GM23248 (cell line): ENCODE results near the gene EMC1.

Experiments
- EZH2 ChIP-seq: fragments of 200-600 bp; sonication (generic); IDR thresholded peaks from 2 replicates; pipeline ENCODE4 v1.6.1; 2018; ENCODE audit warnings: antibody characterized with exemption, mild to moderate bottlenecking; ENCODE audit not compliant: insufficient read depth, poor library complexity, severe bottlenecking
- EZH2phosphoT487 ChIP-seq: fragments of 200-600 bp; sonication (generic); IDR thresholded peaks from 2 replicates; pipeline ENCODE4 v1.6.1; 2018; ENCODE audit warnings: antibody characterized with exemption, moderate library complexity, mild to moderate bottlenecking, low read depth; ENCODE audit not compliant: insufficient read depth

DNA sequence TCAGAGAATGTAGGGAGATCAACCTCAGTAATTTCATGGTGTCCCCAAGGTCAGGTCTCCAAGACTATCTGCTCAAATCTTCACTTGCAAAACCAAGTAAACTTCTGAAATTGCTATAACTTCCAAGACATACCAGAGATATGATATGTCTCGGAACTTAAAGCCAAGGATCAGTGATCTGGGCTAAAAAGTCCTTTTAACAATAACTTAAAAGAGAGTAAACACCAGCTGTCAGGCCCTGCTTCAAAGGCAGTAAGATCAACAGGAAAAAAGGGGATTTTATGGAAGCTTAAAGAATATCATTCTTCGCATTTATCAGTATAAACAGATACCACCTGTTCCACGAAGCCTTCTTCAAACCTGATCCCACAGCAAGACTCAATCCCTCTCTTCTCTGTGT lies 55.0 kb downstream of the EMC1 start:
- TF ChIP-seq EZH2 (no peak), EZH2phosphoT487 (no peak)
